NOMO-1 treated with dmso at 0.1 percent for 144 hours (cell line): Measurements from ENCODE around the gene RAD51B.
"Not testable (repeated sequence)": the region's sequence is repeated elsewhere in the genome, so short reads cannot be mapped to it uniquely, and the experiment has no call there.

Source experiments
- DNase-seq: peaks from one replicate; lab custom pipeline; 2025; ENCODE audit not compliant: unreplicated experiment; lab: John Stamatoyannopoulos, UW

Gene RAD51B

DNA sequence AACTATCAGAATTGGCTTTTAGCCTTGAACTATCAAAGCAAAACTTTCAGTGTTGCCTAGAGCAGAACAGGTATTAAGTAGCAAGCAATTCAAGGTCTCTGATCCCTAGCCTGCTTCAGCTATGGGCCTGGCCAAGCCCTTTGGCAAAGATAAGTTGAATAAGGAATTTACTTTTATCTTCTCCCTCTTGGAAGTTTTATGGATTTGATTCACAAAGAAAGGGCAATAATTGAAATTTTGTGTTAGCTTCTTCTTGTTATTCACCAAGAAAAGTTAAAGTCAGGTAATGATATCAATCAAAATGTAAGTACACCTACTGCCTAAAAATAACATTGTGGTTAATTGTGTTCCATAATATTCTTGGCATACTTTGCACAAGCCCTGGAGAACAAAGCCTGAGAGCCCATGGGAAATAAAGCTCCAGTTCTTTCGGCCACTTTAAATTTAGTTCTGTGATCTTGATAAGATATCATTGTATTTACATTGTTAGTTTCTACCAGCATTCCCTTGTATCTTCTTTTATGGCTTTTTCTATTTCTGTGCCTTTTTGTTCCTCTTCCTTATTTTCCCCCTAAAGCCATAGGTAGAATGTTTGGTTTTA is 158.0 kb downstream of the RAD51B start:
- DNase-seq = no peak

DNA sequence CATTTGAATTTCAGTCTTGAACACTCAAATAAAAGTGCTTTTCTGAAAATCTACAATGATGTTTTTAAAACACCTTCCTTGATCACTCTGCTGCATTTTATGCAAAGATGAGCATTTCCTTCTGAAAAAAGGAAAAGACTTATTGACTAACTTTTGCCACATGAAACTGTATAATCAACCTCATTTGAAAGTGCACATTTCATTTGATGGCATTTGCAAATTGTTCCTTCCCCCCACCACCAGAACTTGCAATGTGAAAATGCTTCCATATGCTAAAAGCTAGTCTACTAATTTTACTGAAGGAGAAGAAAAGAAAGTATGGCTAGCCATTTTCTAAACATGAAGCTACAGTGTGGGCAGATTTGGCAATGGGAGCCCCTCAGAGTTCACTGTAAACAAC is 159.2 kb downstream of the RAD51B start:
- DNase-seq = no peak

DNA sequence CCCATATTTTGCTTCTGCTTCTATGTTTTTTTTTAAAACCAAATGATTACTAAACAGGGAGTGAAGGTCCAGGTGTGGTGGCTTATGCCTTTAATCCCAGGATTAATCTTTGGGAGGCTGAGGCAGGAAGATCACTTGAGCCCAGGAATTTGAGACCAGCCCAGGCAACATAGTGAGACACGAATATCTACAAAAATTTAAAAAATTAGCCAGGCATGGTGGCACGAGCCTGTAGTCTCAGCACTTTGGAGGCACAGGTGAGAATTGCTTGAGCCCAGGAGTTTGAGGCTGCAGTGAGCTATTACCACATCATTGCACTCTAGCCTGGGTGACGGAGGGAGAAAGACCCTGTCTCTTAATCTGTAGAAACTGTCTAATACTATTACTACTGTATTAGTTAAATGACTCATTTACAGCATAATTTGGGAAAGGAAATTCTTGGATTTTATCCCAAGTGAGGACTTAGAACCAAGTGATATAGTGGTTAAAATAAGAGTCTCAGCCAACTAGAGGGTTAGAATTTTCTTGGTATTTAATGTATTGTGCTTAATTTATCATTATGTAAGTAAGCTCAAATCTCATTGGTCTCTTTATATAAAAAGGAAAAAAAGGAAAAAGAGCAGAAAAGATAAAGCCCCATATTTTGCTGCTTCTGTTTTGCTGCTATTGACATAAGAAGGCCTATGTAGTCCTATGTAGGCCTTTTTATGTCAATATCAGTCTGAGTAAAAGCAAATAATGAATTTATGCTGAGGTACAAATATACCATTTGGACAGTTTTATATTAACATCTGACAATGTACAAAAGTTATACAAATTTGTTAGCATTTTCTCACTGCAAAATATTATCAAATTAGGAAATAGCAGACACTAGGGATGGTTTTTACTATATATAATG is 163.4 kb downstream of the RAD51B start:
- no peak for DNase-seq

DNA sequence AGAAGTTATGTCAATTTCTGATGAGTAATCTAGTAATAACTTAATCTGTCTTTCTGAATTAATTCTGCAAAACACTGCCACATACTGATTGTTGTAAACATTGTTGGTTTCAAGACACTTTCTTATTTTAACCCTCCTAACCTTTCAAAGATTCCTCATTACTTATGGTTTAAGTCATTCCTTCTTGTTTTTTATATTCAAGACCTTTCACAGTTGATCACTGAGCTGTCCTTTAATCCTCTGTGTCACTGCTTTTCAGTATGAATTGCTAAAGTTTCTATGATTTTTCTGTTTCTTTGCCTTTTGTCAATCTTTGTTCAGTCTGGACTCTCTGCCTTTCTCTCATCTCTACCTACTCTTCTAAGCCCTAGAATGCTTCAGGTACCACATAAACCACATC is 164.7 kb downstream of the RAD51B start:
- DNase-seq = no peak

DNA sequence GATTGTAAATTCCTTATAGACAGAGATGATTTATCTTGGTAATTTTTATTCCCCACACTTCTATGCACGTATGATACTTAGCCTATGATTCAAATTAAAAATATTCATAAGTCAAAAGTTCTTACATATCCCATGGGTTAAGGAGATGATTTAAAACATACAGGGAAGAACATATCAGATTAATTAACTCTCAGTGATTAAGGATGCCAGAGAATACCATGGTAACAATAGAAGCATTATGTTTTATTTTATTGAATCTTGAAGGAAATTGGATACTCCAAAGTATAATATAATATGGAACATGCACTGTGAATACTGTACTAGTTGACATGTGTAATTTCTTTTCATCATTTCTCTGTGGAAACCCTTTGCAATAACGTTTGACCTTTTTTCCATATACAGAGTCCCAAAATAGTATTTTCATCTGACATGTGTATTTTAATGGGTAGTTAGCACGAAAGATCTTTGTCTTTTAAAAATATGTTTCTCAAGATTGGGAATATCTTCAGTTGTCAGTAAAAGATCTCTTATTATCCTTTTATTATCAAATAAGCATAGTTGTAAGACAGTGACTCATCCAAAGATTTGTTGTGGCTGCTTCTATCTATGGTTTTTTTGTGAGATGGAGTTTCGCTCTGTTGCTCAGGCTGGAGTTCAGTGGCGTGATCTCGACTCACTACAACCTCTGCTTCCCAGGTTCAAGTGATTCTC is 166.7 kb downstream of the RAD51B start:
- DNase-seq = no peak

DNA sequence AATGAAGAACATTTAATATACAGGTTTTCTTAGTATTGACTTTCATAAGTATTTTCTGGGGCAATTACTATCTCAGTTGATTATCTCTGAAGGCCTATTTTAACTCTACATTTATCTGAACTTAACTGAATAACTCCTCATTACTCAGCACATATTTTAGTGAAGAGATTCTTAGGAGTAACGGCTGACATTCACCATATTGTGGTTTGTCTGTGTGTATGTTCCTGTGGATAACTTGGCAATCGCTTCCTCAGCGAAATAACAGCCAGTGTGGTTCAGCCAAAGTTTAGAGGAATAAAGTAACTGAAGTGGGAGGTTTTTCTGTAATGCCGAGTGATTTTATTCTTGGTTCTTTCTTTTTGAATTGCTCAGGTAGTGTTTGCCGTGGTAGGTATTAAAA is 168.0 kb downstream of the RAD51B start:
- no peak for DNase-seq

DNA sequence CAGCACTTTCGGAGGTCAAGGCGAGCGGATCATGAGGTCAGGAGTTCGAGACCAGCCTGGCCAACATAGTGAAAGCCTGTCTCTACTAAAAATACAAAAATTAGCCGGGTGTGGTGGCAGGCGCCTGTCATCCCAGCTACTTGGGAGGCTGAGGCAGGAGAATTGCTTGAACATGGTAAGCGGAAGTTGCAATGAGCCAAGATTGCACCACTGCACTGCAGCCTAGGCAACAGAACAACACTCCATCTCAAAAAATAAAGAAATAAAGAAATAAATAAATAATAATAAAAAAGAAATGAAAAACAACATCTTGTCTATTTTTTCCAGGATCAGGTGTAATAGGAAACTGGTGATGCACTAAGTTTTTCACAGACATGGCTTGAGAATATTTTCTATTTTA is 168.6 kb downstream of the RAD51B start:
- DNase-seq = not testable (repeated sequence)

DNA sequence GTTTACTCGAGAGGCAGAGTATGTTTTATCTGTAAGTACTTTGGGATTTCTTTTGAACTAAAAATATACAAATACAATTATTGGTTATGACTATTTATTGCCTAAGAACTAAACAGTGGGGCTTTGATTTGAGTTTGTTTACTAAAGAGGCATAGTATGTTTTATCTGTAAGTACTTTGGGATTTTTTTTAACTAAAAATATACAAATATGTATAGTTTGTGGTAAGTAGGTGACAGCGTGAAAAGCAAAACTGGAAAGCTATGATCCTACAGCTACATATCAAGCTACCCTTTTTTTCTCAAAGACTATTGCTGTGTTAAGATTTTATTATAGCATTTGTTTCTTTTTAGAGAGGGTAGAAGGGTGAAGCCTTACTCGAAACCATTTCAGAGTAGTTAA is 171.0 kb downstream of the RAD51B start:
- no peak for DNase-seq

DNA sequence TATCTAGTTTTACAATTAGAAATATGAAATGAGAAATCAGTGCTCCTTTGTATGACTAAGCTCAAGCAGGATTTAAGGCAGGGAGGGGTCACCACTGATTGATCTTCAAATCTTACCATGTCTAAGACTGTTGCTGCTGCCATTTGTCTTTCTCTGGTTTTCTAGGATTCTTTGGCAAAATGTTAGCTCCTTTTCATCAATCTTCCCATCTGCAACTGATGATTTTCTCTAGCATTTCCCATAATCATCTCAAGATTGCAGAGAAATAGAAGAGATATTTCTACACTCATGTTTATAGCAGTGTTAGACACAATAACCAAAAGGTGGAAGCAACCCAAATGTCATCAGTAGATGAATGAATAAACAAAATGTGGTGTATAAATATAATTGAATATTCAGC is 175.0 kb downstream of the RAD51B start:
- no peak for DNase-seq

DNA sequence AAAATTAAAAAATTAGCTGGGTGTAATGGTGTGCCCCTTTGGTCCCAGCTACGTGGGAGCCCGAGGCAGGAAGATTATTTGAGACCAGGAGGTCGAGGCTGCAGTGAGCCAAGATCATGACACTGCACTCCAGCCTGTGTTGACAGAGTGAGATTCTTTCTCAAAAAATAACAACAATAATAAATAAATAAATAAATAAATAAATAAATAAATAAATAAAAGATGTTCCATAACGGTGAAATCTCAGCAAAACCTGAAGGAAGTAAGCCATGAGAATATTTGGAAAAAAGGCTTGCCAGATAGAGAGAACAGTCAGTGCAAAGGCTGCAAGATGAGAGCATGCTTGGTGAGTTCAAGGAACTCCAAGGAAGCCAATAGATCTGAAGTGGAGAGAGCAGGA is 176.7 kb downstream of the RAD51B start:
- no peak for DNase-seq

DNA sequence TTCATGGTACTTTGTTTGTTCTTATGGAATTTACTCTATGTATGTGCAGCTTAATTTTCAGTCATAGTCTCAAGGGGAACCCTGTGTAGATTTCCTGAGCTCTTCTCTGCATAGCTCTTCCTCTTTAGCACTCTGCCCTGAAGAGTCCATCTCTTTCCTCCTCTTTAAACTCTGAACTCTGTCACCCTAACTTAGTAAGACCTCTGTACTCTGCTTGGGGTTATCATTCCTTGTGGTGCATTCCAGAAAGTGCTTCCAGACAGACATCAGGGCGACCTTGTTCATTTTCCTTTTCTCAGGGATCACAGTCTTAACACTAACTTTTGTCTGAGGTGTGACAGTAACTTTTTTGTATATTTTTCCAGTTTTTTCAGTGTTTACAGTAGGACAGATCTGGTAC is 179.3 kb downstream of the RAD51B start:
- no peak for DNase-seq

DNA sequence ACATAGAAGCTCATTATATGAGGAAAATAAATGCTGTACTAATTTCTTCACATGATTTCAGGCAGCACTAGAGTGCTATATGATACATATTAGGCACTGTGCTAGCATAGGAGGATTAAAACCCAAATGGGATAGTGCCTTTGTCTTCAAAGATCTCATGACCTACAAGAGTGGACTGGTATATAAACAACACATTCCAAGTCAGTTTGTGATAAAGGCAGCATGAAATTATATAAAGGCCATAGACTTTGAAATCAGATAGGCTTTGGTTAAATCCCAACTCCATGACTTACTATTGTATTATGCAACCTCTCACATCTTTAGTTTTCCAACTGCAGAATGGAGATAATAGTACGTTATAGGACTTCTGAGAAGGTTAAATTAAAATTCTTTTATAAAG is 179.7 kb downstream of the RAD51B start:
- no peak for DNase-seq

DNA sequence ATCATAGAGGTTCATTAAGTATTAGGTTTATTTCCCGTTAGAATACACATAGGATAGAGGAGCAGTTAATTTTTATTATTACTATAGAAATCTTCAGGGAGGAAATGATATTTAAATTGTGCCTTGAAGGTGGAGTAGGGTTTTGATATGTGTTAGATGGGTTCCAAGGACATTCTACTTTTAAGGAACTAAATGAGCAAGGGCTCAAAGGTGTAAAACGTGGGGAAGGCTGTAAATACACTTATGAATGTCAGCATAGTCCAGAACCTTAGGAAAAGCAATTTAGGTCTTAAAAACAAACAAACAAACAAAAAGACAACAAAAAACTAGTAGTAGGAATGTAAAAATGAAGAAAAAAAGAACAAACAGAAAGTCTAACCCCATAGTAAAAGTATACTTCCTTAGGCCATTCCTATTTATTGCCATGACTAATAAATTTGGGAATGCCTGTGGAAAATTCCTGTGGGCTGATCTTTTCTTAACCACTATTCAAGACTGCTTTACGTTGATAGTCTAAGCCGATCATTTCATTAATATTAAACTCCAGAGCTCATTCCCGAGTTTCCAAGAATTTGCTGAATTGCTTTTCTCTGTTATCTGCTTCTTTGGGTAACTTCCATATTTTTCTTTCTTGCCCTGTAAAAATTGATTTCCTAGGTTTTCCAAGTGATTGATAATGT is 180.3 kb downstream of the RAD51B start:
- no peak for DNase-seq

DNA sequence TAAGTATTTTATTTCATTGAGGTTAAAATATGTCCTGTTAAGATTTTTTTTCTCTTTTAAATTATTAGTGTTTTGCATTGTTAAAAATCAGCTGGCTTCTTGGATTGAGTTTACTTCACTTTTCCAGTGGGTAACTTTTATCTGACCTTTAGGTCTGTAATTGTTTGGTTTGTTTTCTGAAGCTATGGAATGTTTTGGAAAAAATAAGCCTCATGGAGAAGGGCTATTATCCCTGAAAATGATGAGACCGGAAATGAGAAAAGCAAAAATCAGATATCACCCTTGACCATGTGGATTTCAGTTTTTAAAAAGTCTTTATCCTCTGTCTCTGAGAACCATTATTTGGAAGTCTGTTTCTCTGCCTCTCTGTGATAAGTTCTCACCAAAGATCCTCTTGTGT is 180.9 kb downstream of the RAD51B start:
- no peak for DNase-seq

DNA sequence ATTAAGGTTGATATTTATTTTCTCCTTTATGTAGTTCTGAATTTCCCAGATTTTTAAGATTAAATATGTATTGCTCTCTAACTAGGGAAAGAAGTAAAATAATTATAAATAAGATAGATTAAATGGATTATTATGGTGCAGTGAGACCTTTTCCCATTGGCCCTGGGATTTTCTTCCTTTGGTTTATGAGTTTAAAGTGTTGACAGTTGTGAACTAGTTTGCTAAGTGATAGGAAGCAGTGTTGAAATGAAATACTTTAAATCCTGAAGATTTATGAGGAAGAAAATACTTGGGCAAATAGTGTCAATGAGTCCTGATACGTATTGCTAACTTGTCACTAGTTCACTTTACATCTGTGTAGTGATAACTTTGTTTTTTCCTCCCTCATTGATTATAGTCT is 188.9 kb downstream of the RAD51B start:
- no peak for DNase-seq

DNA sequence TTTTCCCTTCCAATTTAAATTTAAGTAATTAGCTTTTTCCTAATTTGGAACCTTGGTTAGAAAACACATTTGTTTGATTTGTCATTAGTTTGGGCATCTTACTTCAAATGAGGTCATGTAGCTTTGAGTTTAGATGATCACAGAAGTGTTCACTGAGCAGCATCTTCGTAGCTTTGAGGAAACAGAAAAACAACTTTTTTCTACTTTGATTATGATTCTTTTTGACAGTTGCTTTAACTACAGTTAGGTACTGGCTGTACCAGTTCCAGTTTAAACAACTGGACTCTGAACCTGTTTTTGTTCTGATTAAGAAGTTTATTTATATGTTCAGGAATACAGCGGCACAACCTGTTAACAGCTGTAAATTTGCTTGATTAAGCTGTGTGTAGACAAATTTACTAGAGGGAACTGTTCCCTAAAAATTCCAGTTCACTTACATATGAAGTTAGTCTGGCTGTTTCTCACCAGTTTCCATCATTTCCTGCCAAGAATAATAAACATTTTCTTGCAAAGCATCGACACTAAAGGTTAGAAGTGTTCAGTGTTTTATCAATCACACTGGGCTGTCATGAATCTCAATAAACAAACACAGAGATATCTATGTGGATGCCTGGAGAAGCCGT is 191.9 kb downstream of the RAD51B start:
- DNase-seq = no peak

DNA sequence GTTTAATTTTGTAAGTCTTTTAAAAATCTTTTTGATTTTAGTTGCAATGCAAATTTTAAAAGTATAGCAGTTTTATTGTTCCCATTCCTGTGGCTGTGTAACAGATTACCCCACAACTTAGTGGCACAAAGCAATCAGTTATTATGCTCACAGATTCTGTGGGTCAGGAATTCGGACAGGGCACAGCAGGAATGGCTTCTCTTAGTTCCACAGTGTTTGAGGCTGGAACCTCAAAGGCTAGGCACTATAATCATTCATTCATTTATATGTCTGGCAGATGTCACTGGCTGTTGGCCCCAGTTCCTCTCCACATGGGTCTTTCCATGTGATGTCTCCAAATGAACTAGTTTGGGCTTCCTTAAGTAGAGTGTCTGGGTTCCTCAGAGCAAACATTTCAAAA is 193.3 kb downstream of the RAD51B start:
- no peak for DNase-seq

DNA sequence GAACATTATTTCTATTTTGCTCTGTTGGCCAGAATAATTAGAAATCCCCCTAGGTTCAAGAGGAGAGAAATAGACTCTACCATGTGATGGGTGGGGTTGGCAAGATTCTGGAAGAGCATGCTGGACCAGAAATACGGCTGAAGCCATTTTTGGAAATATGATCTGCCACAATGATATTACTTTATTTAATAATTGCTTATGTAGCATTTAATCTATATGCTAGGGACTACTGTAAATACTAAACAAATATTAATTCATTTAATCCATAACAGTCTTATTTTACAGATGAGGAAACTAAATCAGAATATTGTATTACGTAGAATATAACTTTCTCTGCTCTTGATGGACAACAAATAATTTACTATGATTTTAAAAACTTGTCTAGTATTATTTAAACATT is 193.7 kb downstream of the RAD51B start:
- no peak for DNase-seq

DNA sequence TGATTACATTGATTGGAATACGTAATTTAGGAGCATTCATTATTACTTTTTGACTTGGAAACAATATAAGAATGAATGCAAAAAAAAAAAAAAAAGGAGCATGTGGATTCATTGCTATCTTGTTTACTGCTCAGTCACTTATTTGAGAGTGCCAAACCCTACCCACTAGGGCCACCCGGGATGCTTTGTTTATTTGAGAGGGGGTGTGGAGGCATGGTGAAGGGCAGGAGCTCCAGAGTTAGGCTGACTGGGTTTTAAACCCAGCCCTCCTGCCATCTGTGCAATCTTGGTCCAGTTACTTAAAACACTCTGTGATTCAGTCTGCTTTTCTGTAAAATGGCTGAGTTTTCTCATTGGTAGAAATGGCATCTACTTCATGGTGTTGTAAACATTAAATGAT is 195.2 kb downstream of the RAD51B start:
- DNase-seq = no peak

DNA sequence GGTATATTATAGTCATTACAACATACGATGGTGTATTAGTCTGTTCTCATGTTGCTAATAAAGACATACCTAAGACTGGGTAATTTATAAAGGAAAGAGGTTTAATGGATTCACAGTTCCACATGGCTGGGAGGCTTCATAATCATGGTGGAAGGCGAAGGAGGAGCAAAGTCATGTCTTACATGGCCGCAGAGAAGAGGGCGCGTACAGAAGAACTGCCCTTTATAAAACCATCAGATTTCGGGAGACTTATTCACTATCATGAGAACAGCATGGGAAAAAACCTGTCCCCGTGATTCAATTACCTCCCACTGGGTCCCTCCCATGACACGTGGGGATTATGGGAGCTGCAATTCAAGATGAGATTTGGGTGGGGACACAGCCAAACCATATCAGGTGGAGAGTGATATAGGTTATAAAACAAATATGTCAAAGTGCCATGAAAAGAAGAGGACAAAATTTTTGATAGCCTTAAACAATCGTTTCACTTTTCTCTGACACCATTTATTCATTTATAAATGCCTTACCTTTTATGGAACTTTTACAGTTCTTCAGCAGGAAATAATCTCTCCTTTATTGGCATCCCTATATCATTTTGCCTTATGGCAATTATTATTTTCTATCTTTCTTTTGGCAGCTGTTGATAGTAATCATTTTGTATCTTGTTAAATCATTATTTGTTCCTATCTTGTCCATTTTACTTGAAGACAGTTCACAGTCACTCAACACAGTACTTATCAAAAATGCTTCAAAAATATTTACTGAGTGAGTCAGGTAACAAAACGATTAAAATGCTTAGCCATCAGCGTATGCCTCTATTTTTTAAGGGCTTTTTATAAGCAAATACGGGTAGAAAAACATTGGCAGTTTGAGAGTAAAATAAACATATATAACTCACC is 196.0 kb downstream of the RAD51B start:
- no peak for DNase-seq
